HG02973 (cell line): ENCODE measurements around the gene FA2H.

Experiments
- ATAC-seq: cut with Tn5 transposase; IDR thresholded peaks from one replicate; pipeline ENCODE4 v1.9.1; 2021; ENCODE audit warnings: moderate library complexity; ENCODE audit not compliant: unreplicated experiment

Gene FA2H

GRCh38 chr16:74745926-74746325, 28.7 kb downstream of the FA2H start:
- ATAC-seq: no peak

GRCh38 chr16:74745109-74745615, 29.5 kb downstream of the FA2H start:
- no peak for ATAC-seq

- ATAC-seq: no peak
These were observed 30.1 kb downstream of the FA2H start for GRCh38 chr16:74744566-74744965.

GRCh38 chr16:74743668-74744299, 30.8 kb downstream of the FA2H start:
- ATAC-seq: no peak

GRCh38 chr16:74743045-74743667, 31.5 kb downstream of the FA2H start:
- no peak for ATAC-seq

- ATAC-seq: no peak
These were observed 32.6 kb downstream of the FA2H start for GRCh38 chr16:74742051-74742481.

- ATAC-seq: no peak
These were observed 33.8 kb downstream of the FA2H start for GRCh38 chr16:74740795-74741304.

- no peak for ATAC-seq
These were observed 35.3 kb downstream of the FA2H start for GRCh38 chr16:74739275-74739674.

GRCh38 chr16:74738816-74739215, 35.8 kb downstream of the FA2H start:
- ATAC-seq: no peak

- no peak for ATAC-seq
These were observed 36.5 kb downstream of the FA2H start for GRCh38 chr16:74738113-74738541.

- no peak for ATAC-seq
These were observed 37.1 kb downstream of the FA2H start for GRCh38 chr16:74737521-74737920.

- ATAC-seq: no peak
These were observed 38.0 kb downstream of the FA2H start for GRCh38 chr16:74736531-74737157.

- no peak for ATAC-seq
These were observed 39.1 kb downstream of the FA2H start for GRCh38 chr16:74735554-74735953.

- ATAC-seq: no peak
These were observed 39.5 kb downstream of the FA2H start for GRCh38 chr16:74735162-74735452.

GRCh38 chr16:74734361-74735161, 40.1 kb downstream of the FA2H start:
- no peak for ATAC-seq

GRCh38 chr16:74732707-74733350, 41.8 kb downstream of the FA2H start:
- no peak for ATAC-seq

- no peak for ATAC-seq
These were observed 42.7 kb downstream of the FA2H start for GRCh38 chr16:74731853-74732477.

- no peak for ATAC-seq
These were observed 44.6 kb downstream of the FA2H start for GRCh38 chr16:74729783-74730683.

- no peak for ATAC-seq
These were observed 46.7 kb downstream of the FA2H start for GRCh38 chr16:74727903-74728302.
